ENCODE data around the gene ADAMTS2. TPM values are rescaled to one million over a fixed set of nuclear protein-coding genes. Genes with fewer than 3 reads are reported as not detected.

ADAMTS2 gene
- total and polyA plus RNA-seq, 2 experiments from 2014 or later: 62.0 to 132 TPM

GRCh38 chr5:179304466-179304865, 40.8 kb downstream of the ADAMTS2 start:
- no peaks in the 10 kb centered on the region for H3K9me2 ChIP-seq (ENCODE audit: insufficient read depth)
- WGBS, 2 experiments (ENCODE audit: low coverage in 1 of 2, low lambda C conversion rate in 2 of 2, missing lambda C conversion rate in 2 of 2): 6% methylated on average over 5 of the region's 5 CpGs
- H3K9me3 ChIP-seq (ENCODE audit: low read depth): no peaks in the 10 kb centered on the region
- H3K27me3 ChIP-seq (replicated peaks; ENCODE audit: insufficient read depth): no peaks in the 10 kb centered on the region
- H3F3A ChIP-seq (ENCODE audit: insufficient read depth): peaks cover 48% of the 10 kb centered on the region
- H3K4me2 ChIP-seq (ENCODE audit: unreplicated experiment): peak overlapping the region; percentile 66
- H2AFZ ChIP-seq: 0 out of 2 replicates have a peak overlapping the region, but pooled peaks have one; percentile 7
- H3K79me2 ChIP-seq (ENCODE audit: insufficient read depth): peaks cover 91% of the 10 kb centered on the region
- peak overlapping the region; percentile 96 for H3K27ac ChIP-seq
- no peak for TF ChIP-seq EZH2phosphoT487 (IDR thresholded peaks at IDR 0.05; ENCODE audit: insufficient read depth, low read depth)
- no peak for TF ChIP-seq EZH2 (IDR thresholded peaks at IDR 0.05; ENCODE audit: insufficient read depth, poor library complexity, severe bottlenecking)
- H3K4me3 ChIP-seq: peak overlapping the region; percentile 50
- in situ Hi-C loops (cut with MboI): no loop called here
- no peaks in the 10 kb centered on the region for H4K20me1 ChIP-seq (ENCODE audit: insufficient read depth)
- peaks cover 47% of the 10 kb centered on the region for H3K4me1 ChIP-seq (ENCODE audit: insufficient read depth)
- H3K9ac ChIP-seq: peak overlapping the region; percentile 82
- H3K36me3 ChIP-seq (ENCODE audit: low read depth): no peaks in the 10 kb centered on the region
- DNase-seq: peak; percentile 98

DNA sequence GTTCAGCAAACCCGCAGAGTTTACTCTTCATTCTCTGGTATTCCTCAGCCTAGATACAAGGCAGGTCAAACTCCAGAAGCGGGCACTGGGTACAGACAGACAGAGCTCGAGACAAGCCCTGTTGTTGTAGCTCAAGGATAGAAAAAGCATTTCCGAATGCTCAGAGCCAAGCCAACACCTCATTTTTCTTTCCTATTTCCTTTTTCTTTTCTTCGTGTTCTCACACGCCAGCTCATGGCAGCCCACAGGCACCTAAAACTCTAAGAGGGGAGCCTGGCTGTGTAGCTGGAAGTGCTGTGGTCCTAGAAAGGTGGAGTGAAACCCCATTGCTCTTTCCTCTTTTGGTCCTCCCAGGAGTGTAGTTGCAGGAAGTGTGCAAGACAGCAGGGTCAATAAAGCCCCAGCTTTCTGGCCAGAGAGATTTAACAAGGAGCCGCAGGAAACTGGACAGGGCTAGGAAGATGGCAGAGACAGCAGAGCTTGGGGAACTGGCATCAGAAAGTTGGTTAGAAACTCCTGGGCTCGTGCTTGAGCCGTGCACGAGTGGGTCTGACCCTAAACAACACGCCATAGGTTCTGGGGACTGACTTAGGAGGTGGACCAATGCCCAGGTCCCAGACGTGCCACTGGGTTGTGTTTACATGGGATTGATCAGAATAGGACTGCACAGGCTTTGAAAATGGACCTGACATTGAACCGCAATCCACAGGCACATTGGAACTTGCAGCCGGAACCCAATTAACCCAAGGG, 41.6 kb downstream of the ADAMTS2 start:
- no peak for DNase-seq
- Histone ChIP-seq H3K79me2 (ENCODE audit: insufficient read depth) (peaks cover 91% of the 10 kb centered on the region), H3K9me3 (ENCODE audit: low read depth) (no peaks in the 10 kb centered on the region), H3F3A (ENCODE audit: insufficient read depth) (peaks cover 48% of the 10 kb centered on the region), H3K27ac (peak overlapping the region; percentile 96), H3K27me3 (replicated peaks; ENCODE audit: insufficient read depth) (no peaks in the 10 kb centered on the region), H3K4me1 (ENCODE audit: insufficient read depth) (peaks cover 47% of the 10 kb centered on the region), H3K4me3 (peak overlapping the region; percentile 50), H3K36me3 (ENCODE audit: low read depth) (no peaks in the 10 kb centered on the region), H4K20me1 (ENCODE audit: insufficient read depth) (no peaks in the 10 kb centered on the region), H3K9ac (peak overlapping the region; percentile 82), H2AFZ (no peak overlapping the region), H3K4me2 (ENCODE audit: unreplicated experiment) (peak overlapping the region; percentile 66), H3K9me2 (ENCODE audit: insufficient read depth) (no peaks in the 10 kb centered on the region)
- in situ Hi-C loops (cut with MboI): no loop called here
- no peak for TF ChIP-seq EZH2 (IDR thresholded peaks at IDR 0.05; ENCODE audit: insufficient read depth, poor library complexity, severe bottlenecking)
- no peak for TF ChIP-seq EZH2phosphoT487 (IDR thresholded peaks at IDR 0.05; ENCODE audit: insufficient read depth, low read depth)
- WGBS, 2 experiments (ENCODE audit: low coverage in 1 of 2, low lambda C conversion rate in 2 of 2, missing lambda C conversion rate in 2 of 2): 92 to 95% methylated on average over 14 of the region's 14 CpGs

- peaks cover 47% of the 10 kb centered on the region for H3K4me1 ChIP-seq (ENCODE audit: insufficient read depth)
- H3K9me3 ChIP-seq (ENCODE audit: low read depth): no peaks in the 10 kb centered on the region
- peak overlapping the region; percentile 96 for H3K27ac ChIP-seq
- TF ChIP-seq EZH2 (IDR thresholded peaks at IDR 0.05; ENCODE audit: insufficient read depth, poor library complexity, severe bottlenecking) (no peak), EZH2phosphoT487 (IDR thresholded peaks at IDR 0.05; ENCODE audit: insufficient read depth, low read depth) (no peak)
- peaks cover 91% of the 10 kb centered on the region for H3K79me2 ChIP-seq (ENCODE audit: insufficient read depth)
- no peaks in the 10 kb centered on the region for H4K20me1 ChIP-seq (ENCODE audit: insufficient read depth)
- H3K27me3 ChIP-seq (replicated peaks; ENCODE audit: insufficient read depth): no peaks in the 10 kb centered on the region
- H3F3A ChIP-seq (ENCODE audit: insufficient read depth): peaks cover 48% of the 10 kb centered on the region
- H3K4me3 ChIP-seq: no peak overlapping the region
- no peak overlapping the region for H3K4me2 ChIP-seq (ENCODE audit: unreplicated experiment)
- H3K36me3 ChIP-seq (ENCODE audit: low read depth): no peaks in the 10 kb centered on the region
- no peak for DNase-seq
- no peaks in the 10 kb centered on the region for H3K9me2 ChIP-seq (ENCODE audit: insufficient read depth)
- 84% methylated on average over 9 to 13 of the region's 13 CpGs for WGBS, 2 experiments (ENCODE audit: low coverage in 1 of 2, low lambda C conversion rate in 2 of 2, missing lambda C conversion rate in 2 of 2)
- in situ Hi-C loops (cut with MboI): no loop called here
- H2AFZ ChIP-seq: no peak overlapping the region
- peak overlapping the region; percentile 82; the same call in 1 of the 2 replicates for H3K9ac ChIP-seq
Measured at GRCh38 chr5:179302499-179303185, 42.6 kb downstream of the ADAMTS2 start.

DNA sequence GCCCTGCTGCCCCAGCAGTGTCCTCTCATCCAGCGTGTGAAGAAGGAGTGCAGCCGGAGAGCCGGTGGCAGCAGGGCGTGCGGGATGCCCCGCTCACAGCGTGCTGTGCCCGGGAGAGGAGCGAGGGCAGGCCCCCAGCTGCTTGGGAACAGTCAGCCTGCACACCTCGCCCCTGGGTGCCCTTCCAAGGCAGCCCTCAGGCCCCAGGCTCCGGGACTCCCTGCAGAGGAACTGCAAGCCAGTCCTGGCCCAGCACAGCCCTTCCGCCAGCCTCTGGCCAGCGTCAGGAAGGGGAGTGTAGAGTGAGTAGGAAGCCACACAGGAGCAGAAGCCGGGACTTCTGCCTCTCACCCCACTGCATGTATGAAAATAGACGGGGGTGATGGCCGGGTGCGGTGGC, 43.5 kb downstream of the ADAMTS2 start:
- peaks cover 91% of the 10 kb centered on the region for H3K79me2 ChIP-seq (ENCODE audit: insufficient read depth)
- no peak for TF ChIP-seq EZH2phosphoT487 (IDR thresholded peaks at IDR 0.05; ENCODE audit: insufficient read depth, low read depth)
- TF ChIP-seq EZH2 (IDR thresholded peaks at IDR 0.05; ENCODE audit: insufficient read depth, poor library complexity, severe bottlenecking): no peak
- H3K9me2 ChIP-seq (ENCODE audit: insufficient read depth): no peaks in the 10 kb centered on the region
- H3K27me3 ChIP-seq (replicated peaks; ENCODE audit: insufficient read depth): no peaks in the 10 kb centered on the region
- peaks cover 48% of the 10 kb centered on the region for H3F3A ChIP-seq (ENCODE audit: insufficient read depth)
- H4K20me1 ChIP-seq (ENCODE audit: insufficient read depth): no peaks in the 10 kb centered on the region
- no peaks in the 10 kb centered on the region for H3K9me3 ChIP-seq (ENCODE audit: low read depth)
- H3K4me2 ChIP-seq (ENCODE audit: unreplicated experiment): no peak overlapping the region
- no peak overlapping the region for H3K9ac ChIP-seq
- DNase-seq: no peak
- WGBS, 2 experiments (ENCODE audit: low coverage in 1 of 2, low lambda C conversion rate in 2 of 2, missing lambda C conversion rate in 2 of 2): 83 to 87% methylated on average over 17 of the region's 17 CpGs
- peak overlapping the region; percentile 25; the same call in 1 of the 2 replicates for H3K27ac ChIP-seq
- peaks cover 47% of the 10 kb centered on the region for H3K4me1 ChIP-seq (ENCODE audit: insufficient read depth)
- H3K4me3 ChIP-seq: no peak overlapping the region
- no peaks in the 10 kb centered on the region for H3K36me3 ChIP-seq (ENCODE audit: low read depth)
- H2AFZ ChIP-seq: no peak overlapping the region
- in situ Hi-C loops (cut with MboI): no loop called here
